ENCODE results near the gene ROR2.
A peak's percentile ranks its signal among the peaks of the same experiment; 100 is the strongest.

Gene ROR2

GRCh38 chr9:91945277-91946085 is 4.5 kb downstream of the ROR2 start:
- in situ Hi-C loops (cut with HindIII; ENCODE audit: low pct_unique_long_range_greater_than_20kb, low sequenced_read_pairs) = no loop called here
- TF ChIP-seq JUND (IDR thresholded peaks at IDR 0.05; ENCODE audit: low read depth) = no peak
- peak; percentile 50 to 92 for DNase-seq (ENCODE audit: low read depth in 1 of 2, low spot score in 1 of 2)

GRCh38 chr9:91944711-91945110 is 5.3 kb downstream of the ROR2 start:
- no peak for DNase-seq (ENCODE audit: low read depth in 1 of 2, low spot score in 1 of 2)
- TF ChIP-seq JUND (IDR thresholded peaks at IDR 0.05; ENCODE audit: low read depth) = no peak
- in situ Hi-C loops (cut with HindIII; ENCODE audit: low pct_unique_long_range_greater_than_20kb, low sequenced_read_pairs) = no loop called here

DNA sequence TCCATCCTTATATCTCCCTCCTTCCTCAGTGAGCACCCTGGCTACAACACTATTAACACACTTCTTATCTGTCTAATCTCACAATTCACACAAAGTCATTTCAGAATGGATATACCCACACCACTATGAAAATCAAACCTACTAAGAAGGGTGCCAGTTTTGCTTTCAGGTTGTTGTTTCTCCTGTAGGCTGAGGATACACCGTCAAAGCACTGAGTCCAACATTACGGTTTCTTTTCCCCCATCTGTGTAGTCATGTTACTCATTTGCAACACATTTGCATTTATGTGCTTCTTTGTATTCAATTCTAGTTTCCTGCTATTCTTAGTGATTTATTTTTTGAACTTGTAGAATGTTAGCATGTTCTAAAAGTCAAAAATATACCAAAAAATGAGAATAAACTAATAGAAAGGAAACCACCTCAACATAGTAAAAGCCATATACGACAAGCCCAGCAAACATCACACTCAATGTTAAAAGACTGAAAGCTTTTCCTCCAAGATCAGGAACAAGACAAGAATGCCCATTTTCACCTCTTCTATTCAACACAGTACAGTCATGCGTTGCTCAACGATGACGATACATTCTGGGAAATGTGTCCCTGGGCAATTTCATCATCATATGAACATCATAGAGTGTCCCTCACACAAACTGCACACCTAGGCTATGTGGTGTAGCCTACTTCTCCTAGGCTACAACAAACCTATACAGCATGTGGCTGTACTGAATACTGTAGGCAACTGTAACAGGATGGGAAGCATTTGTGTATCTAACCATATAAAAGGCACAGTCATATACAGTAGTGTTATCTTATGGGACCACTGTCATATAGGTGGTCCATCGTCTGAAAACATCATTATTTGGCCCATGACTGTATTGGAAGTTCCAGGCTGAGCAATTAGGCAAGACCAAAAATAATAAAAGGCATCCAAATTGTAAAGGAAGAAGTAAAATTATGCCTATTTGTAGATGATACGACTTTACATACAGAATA is 6.3 kb downstream of the ROR2 start:
- no peak for TF ChIP-seq JUND (IDR thresholded peaks at IDR 0.05; ENCODE audit: low read depth)
- peak in 1 of 2 experiments; percentile 37 for DNase-seq (ENCODE audit: low read depth in 1 of 2, low spot score in 1 of 2)
- in situ Hi-C loops (cut with HindIII; ENCODE audit: low pct_unique_long_range_greater_than_20kb, low sequenced_read_pairs) = no loop called here

DNA sequence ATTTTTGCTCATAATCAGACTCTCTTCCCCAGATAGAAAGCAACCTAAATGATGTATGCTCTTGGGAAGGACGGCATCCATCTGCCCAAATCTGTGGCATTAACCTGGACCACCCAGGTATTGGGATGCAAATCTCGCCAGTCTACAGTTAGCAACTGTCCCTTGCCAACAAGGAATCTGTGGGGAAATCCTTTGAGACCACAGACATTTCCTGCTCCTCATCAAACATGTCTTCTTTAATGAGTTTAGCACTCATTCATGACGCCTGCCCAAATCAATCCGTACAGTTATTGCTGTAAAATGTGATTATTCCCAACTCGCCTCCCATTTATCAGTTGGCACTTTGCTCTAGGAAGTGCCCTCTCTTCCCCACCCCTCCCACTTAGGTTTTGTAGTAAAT is 7.8 kb downstream of the ROR2 start:
- DNase-seq (ENCODE audit: low read depth in 1 of 2, low spot score in 1 of 2) = no peak
- TF ChIP-seq JUND (IDR thresholded peaks at IDR 0.05; ENCODE audit: low read depth) = no peak
- in situ Hi-C loops (cut with HindIII; ENCODE audit: low pct_unique_long_range_greater_than_20kb, low sequenced_read_pairs) = no loop called here

DNA sequence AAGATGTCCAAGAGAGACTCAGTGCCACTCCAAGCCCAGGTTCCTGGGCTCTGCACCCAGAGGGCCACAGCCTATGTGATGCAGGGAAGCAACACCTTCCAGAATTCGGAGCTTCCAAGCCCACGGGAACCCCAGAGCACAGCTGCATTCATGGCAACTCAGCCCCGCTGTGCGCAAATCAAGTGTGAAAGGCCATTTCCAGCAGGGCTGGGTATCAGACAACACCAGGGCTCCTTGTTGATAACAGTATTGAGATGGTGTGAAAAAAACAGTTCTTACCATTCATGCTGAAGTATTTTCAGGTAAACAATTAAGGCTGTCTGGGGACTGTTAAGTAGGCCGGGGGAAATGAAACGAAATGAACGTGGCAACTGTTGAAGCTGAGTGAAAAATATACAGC is 10.1 kb downstream of the ROR2 start:
- in situ Hi-C loops (cut with HindIII; ENCODE audit: low pct_unique_long_range_greater_than_20kb, low sequenced_read_pairs) = no loop called here
- DNase-seq (ENCODE audit: low read depth in 1 of 2, low spot score in 1 of 2) = no peak
- no peak for TF ChIP-seq JUND (IDR thresholded peaks at IDR 0.05; ENCODE audit: low read depth)

- in situ Hi-C loops (cut with HindIII; ENCODE audit: low pct_unique_long_range_greater_than_20kb, low sequenced_read_pairs) = no loop called here
- no peak for TF ChIP-seq JUND (IDR thresholded peaks at IDR 0.05; ENCODE audit: low read depth)
- no peak for DNase-seq (ENCODE audit: low read depth in 1 of 2, low spot score in 1 of 2)
Observed at GRCh38 chr9:91937727-91938126, 12.3 kb downstream of the ROR2 start.

- no peak for DNase-seq (ENCODE audit: low read depth in 1 of 2, low spot score in 1 of 2)
- in situ Hi-C loops (cut with HindIII; ENCODE audit: low pct_unique_long_range_greater_than_20kb, low sequenced_read_pairs) = no loop called here
- TF ChIP-seq JUND (IDR thresholded peaks at IDR 0.05; ENCODE audit: low read depth) = no peak
Observed at GRCh38 chr9:91937056-91937455, 13.0 kb downstream of the ROR2 start.

DNA sequence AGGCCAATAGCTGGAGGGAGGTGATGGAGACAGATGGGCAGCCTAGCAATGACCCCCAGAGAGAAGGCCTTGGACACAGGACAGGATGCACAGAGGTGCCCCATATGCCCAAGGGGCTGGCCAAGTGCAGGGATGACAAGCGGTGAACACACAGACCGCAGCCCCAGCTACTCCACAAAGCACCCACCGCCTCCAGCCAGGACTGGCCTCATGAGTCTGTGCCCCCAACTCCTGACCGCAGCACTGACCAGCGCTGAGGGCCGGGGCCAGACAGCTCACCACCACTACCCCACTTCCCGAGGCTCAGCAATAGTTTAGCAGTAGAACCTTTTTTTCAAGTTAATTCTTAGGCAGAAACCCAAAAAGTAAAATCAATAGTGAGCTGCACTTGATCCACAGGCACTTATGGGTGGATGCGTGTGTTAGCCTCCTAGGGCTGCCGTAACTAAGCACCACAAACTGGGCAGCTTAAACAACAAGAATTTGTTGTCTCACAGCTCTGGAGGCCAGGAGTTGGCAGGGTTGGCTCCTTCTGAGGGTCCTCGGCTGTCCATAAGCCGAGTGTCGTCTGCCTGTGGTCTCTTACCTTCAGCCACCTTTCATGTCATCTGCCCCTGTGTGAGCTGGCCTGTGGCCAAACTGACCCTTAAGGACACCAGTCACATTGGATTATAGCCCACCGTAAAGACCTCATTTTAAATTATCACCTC is 14.1 kb downstream of the ROR2 start:
- in situ Hi-C loops (cut with HindIII; ENCODE audit: low pct_unique_long_range_greater_than_20kb, low sequenced_read_pairs) = no loop called here
- DNase-seq (ENCODE audit: low read depth in 1 of 2, low spot score in 1 of 2) = no peak
- no peak for TF ChIP-seq JUND (IDR thresholded peaks at IDR 0.05; ENCODE audit: low read depth)

- no peak for TF ChIP-seq JUND (IDR thresholded peaks at IDR 0.05; ENCODE audit: low read depth)
- in situ Hi-C loops (cut with HindIII; ENCODE audit: low pct_unique_long_range_greater_than_20kb, low sequenced_read_pairs) = no loop called here
Observed at GRCh38 chr9:91935066-91935749, 14.8 kb downstream of the ROR2 start.

GRCh38 chr9:91934654-91935053 is 15.4 kb downstream of the ROR2 start:
- in situ Hi-C loops (cut with HindIII; ENCODE audit: low pct_unique_long_range_greater_than_20kb, low sequenced_read_pairs) = no loop called here
- no peak for TF ChIP-seq JUND (IDR thresholded peaks at IDR 0.05; ENCODE audit: low read depth)
- DNase-seq (ENCODE audit: low read depth in 1 of 2, low spot score in 1 of 2) = no peak

More at GRCh38 chr9:91935066-91935749, 14.8 kb downstream of the ROR2 start:
- DNase-seq (ENCODE audit: low read depth in 1 of 2, low spot score in 1 of 2) = no peak

DNA sequence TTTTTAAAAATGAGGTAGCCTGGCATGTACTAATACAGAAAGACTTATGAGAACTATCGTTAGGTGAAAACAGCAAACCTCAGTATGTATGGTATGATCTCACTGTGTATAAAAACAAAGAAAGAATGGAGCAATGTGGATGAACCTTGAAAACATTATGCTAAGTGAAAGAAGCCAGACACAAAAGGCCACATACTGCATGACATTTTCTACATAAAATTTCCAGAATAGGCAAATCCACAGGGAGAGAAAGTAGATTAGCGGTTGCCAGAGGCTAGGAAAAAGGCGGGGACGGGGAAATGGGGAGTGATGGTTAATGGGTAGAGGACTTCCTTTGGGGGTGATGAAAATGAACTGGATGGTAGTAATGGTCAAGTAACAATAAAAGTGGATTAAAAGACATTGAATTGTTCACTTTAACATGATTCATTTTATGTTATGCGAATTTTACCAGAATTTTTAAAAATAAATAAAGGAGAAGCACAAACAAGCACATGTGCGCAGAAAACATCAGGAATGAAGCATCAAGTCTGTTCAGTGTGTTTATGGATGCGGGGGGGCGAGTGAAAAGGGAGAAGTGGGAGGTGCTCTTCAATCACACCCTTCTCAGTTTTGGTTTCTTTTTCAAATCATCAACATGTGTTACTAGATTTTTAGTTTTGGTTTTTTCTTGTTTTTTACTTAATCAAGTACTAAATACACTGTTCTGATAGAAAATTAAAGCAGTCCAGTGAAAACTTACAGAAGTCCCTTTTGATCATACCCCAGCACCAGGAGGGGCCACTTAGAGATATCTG is 16.3 kb downstream of the ROR2 start:
- peak in 1 of 2 experiments; percentile 30 for DNase-seq (ENCODE audit: low read depth in 1 of 2, low spot score in 1 of 2)
- in situ Hi-C loops (cut with HindIII; ENCODE audit: low pct_unique_long_range_greater_than_20kb, low sequenced_read_pairs) = no loop called here
- no peak for TF ChIP-seq JUND (IDR thresholded peaks at IDR 0.05; ENCODE audit: low read depth)

All from T47D (cell line).